OCI-LY3 (cell line): ENCODE measurements around the gene EHBP1L1.

Experiments used
- H2AFZ ChIP-seq: fragments of 200-600, 300-600 bp; shearing (Covaris generic); 2 replicates; pipeline ENCODE4 v1.6.0; 2014; ENCODE audit warnings: antibody characterized with exemption, low read depth, low read length
- H3K27ac ChIP-seq: fragments of 200-600, 300-600 bp; sonication (generic); 2 replicates; pipeline ENCODE4 v1.5.1; 2014; ENCODE audit warnings: mild to moderate bottlenecking, low read length, moderate library complexity, mixed read lengths
- H3K27me3 ChIP-seq: fragments of 200-600, 300-600 bp; sonication (generic); 2 replicates; pipeline ENCODE4 v1.6.1; 2014; ENCODE audit warnings: low read depth, low read length, mixed read lengths
- H3K36me3 ChIP-seq: fragments of 200-600, 300-600 bp; sonication (generic); replicated peaks from 2 replicates; pipeline ENCODE3; 2014; ENCODE audit warnings: low read depth, low read length, mixed read lengths
- H3K4me1 ChIP-seq: fragments of 300-600, 200-600 bp; sonication (generic); 2 replicates; pipeline ENCODE4 v1.6.1; 2014; ENCODE audit warnings: low read length, mixed read lengths
- H3K4me2 ChIP-seq: fragments of 200-600, 300-600 bp; sonication (generic); 2 replicates; pipeline ENCODE4 v1.6.1; 2014; ENCODE audit warnings: low read length, mixed read lengths
- H3K4me3 ChIP-seq: fragments of 300-600, 200-600 bp; sonication (generic); 2 replicates; pipeline ENCODE4 v1.5.1; 2014; ENCODE audit warnings: antibody characterized with exemption, mild to moderate bottlenecking, low read length, moderate library complexity
- H3K79me2 ChIP-seq: fragments of 300-600, 200-600 bp; shearing (Covaris generic); 2 replicates; pipeline ENCODE4 v1.6.1; 2014; ENCODE audit warnings: mild to moderate bottlenecking, low read length, mixed read lengths
- H3K9ac ChIP-seq: fragments of 300-600, 200-600 bp; shearing (Covaris generic); 2 replicates; pipeline ENCODE4 v1.6.0; 2014; ENCODE audit warnings: mild to moderate bottlenecking, low read length, moderate library complexity
- H3K9me3 ChIP-seq: fragments of 200-600, 300-600 bp; shearing (Covaris generic); 2 replicates; pipeline ENCODE4 v1.6.1; 2014; ENCODE audit warnings: low read length, mixed read lengths; ENCODE audit not compliant: insufficient read depth
- H4K20me1 ChIP-seq: fragments of 200-600, 300-600 bp; sonication (generic); 2 replicates; pipeline ENCODE4 v1.6.1; 2016; ENCODE audit warnings: low read length, mixed read lengths; ENCODE audit not compliant: insufficient read depth
- EZH2phosphoT487 ChIP-seq: fragments of 200-600 bp; shearing (Covaris generic); IDR thresholded peaks from 2 replicates; pipeline ENCODE4 v1.6.1; 2018; ENCODE audit warnings: antibody characterized with exemption, mixed run types, low read depth
- TF ChIP-seq, protein P1 (sequence below): fragments of 200-600, 300-600 bp; sonication (generic); IDR thresholded peaks from 2 replicates; pipeline ENCODE4 v1.5.1; 2014; ENCODE audit warnings: antibody characterized with exemption, low read length, low read depth

EHBP1L1 gene

DNA sequence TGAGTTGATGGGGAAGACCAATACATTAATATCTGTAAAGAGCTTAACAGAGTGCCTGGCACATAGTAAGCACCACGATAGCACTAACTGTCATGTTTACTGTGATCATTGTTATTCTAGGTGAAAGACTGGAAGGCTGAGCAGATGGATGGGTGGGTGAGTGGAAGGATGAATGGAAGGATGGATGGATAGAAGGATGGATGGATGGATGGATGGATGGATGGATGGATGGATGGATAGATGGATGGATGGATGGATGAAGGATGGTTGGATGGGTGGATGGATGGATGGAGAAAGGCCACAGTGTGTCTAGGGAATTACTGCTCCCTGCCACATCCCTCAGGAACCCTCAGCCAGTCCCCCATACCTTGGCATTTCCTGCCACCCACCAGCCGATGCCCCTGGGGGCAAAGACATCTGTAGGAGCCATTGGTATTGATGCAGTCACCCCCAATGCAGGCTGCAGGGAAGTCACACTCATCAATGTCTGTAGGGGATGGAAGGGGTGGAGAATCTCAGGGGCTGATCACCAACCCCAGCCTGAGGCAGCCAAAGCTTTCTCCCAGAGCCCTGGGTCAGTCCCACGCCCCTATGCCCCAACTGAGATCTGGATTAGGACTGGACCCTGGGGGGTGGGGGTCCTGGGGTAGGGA lies 33.0 kb upstream of the EHBP1L1 start:
- no peak overlapping the region for H3K4me2 ChIP-seq
- H4K20me1 ChIP-seq: no peaks in the 10 kb centered on the region
- no peak overlapping the region for H3K4me3 ChIP-seq
- H3K27me3 ChIP-seq: peaks cover 12% of the 10 kb centered on the region
- H3K36me3 ChIP-seq: peaks cover 12% of the 10 kb centered on the region
- no peaks in the 10 kb centered on the region for H3K9me3 ChIP-seq
- no peak for TF ChIP-seq EZH2phosphoT487
- TF ChIP-seq, protein P1, sequence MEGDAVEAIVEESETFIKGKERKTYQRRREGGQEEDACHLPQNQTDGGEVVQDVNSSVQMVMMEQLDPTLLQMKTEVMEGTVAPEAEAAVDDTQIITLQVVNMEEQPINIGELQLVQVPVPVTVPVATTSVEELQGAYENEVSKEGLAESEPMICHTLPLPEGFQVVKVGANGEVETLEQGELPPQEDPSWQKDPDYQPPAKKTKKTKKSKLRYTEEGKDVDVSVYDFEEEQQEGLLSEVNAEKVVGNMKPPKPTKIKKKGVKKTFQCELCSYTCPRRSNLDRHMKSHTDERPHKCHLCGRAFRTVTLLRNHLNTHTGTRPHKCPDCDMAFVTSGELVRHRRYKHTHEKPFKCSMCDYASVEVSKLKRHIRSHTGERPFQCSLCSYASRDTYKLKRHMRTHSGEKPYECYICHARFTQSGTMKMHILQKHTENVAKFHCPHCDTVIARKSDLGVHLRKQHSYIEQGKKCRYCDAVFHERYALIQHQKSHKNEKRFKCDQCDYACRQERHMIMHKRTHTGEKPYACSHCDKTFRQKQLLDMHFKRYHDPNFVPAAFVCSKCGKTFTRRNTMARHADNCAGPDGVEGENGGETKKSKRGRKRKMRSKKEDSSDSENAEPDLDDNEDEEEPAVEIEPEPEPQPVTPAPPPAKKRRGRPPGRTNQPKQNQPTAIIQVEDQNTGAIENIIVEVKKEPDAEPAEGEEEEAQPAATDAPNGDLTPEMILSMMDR: no peak
- H3K27ac ChIP-seq: no peak overlapping the region
- H2AFZ ChIP-seq: no peak overlapping the region
- H3K4me1 ChIP-seq: peaks cover 18% of the 10 kb centered on the region
- H3K9ac ChIP-seq: no peak overlapping the region
- H3K79me2 ChIP-seq: no peaks in the 10 kb centered on the region

DNA sequence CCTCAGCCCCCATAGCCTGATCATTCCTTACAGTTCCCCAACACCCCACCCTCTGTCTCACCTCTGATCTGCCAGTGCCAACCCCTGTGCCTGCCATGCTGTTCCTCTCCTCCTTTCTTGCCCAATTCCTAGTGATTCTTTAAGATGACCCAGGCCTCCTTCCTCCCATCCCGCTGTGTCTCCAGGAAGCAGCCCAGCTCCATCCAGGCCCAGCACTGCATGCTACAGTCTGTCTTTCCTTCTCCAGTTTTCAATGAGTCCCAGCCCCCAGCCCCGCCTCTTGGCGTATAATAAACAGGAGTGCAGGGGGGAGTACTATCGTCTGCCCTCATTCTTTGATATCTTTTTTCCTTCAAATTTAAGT lies 30.0 kb upstream of the EHBP1L1 start:
- peaks cover 23% of the 10 kb centered on the region for H3K27me3 ChIP-seq
- H3K9me3 ChIP-seq: no peaks in the 10 kb centered on the region
- H4K20me1 ChIP-seq: no peaks in the 10 kb centered on the region
- H3K4me1 ChIP-seq: peaks cover 16% of the 10 kb centered on the region
- H3K27ac ChIP-seq: no peak overlapping the region
- no peaks in the 10 kb centered on the region for H3K79me2 ChIP-seq
- peak overlapping the region; percentile 98 for H3K4me2 ChIP-seq
- peak overlapping the region; percentile 58 for H3K9ac ChIP-seq
- H3K4me3 ChIP-seq: peak overlapping the region; percentile 80
- H3K36me3 ChIP-seq: no peaks in the 10 kb centered on the region
- TF ChIP-seq, protein P1: no peak
- no peak for TF ChIP-seq EZH2phosphoT487
- 0 out of 2 replicates have a peak overlapping the region, but pooled peaks have one; percentile 28 for H2AFZ ChIP-seq

DNA sequence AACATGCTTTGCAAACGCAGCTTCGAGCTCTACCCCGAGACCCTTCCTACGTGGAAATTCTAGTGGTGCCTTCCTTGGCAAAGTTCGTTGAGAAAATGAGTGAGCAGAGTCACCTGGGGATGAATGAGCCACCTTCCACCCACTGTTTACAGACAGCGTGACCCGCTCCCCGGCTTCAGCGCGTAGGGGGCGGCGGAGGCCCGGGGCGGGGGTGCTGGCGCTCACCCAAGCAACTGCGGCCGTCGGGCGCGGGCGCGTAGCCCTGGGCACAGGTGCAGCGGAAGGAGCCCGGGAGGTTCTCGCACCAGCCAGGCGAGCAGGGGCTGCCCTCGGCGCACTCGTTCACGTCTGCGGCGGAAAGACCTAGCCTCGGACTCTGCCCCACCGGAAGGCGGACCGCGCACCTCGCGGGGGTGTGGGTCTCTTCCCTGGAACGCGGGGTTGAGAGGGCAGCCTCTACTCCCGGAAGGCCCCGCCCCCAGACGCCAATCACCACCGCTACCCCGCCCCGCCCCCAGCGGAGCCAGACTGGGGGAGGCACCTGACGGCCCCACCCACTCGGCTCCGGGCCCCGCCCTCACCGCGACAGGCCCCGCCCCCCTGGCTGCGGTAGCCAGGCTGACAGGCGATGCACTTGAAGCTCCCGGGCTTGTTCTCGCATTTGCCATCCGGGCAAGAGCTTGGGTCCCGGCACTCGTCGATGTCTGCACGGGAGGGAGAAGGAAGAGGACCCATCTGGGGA lies 29.5 kb upstream of the EHBP1L1 start:
- Histone ChIP-seq H3K36me3 (no peaks in the 10 kb centered on the region), H3K4me1 (peaks cover 10% of the 10 kb centered on the region), H3K9ac (peak overlapping the region; percentile 58), H2AFZ (peak overlapping the region; percentile 28; the same call in 1 of the 2 replicates), H3K4me2 (peak overlapping the region; percentile 98), H4K20me1 (no peaks in the 10 kb centered on the region), H3K27me3 (peaks cover 23% of the 10 kb centered on the region), H3K4me3 (peak overlapping the region; percentile 80), H3K27ac (no peak overlapping the region), H3K79me2 (no peaks in the 10 kb centered on the region), H3K9me3 (no peaks in the 10 kb centered on the region)
- TF ChIP-seq, protein P1: no peak
- no peak for TF ChIP-seq EZH2phosphoT487

DNA sequence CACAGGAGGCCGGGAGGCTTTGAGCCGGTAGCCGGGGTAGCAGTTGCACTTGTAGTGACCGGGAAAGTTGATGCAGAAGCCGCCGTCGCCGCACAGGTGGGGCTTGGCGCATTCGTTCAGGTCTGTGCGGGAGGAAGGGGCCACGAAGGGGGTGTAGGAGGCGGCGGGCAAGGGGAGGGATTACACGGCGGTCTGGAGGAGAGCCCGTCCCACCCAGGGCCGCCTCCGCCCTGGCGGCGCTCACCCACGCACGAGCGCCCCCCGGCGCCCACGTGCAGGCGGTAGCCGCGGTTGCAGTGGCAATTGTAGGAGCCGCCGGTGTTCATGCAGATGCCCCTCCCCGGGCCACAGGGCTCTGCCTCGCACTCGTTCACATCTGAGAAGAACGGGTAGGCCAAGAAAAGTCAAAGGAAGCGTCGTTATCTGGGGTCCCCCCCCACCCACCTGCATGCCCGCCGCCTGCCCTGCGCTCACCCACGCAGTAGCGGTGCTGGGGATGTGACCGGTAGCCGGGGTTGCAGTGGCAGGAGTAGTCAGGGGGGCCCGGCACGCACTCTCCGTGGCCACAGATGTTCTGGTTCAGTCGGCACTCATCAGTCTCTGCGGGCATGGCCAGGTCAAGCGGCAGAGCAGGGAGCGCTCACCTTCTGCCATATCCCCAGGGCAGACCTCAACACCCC lies 28.3 kb upstream of the EHBP1L1 start:
- Histone ChIP-seq H3K27me3 (peaks cover 23% of the 10 kb centered on the region), H3K9ac (no peak overlapping the region), H2AFZ (no peak overlapping the region), H3K9me3 (no peaks in the 10 kb centered on the region), H3K79me2 (no peaks in the 10 kb centered on the region), H3K4me1 (peaks cover 19% of the 10 kb centered on the region), H3K36me3 (no peaks in the 10 kb centered on the region), H3K4me2 (no peak overlapping the region; the same call in 1 of the 2 replicates), H4K20me1 (no peaks in the 10 kb centered on the region), H3K27ac (no peak overlapping the region), H3K4me3 (no peak overlapping the region)
- TF ChIP-seq, protein P1: peak; percentile 24; the same call in 1 of the 2 replicates
- no peak for TF ChIP-seq EZH2phosphoT487
